Type B pancreatic cell (in vitro differentiated cells): ENCODE data around the gene BCL11B. TPM values are rescaled to one million over a fixed set of nuclear protein-coding genes. Genes with fewer than 3 reads are reported as not detected.

ENCODE experiments used
- DNase-seq: peaks from one replicate; pipeline ENCODE4 v3.0.0; 2021; ENCODE audit warnings: mixed read lengths; ENCODE audit not compliant: unreplicated experiment; ENCODE audit errors: extremely low spot score
- H3K27ac Mint-ChIP-seq: 2 replicates; pipeline ENCODE4 v1.8.0; 2021; ENCODE audit warnings: mild to moderate bottlenecking, mixed read lengths
- H3K27me3 Mint-ChIP-seq: 2 replicates; pipeline ENCODE4 v1.8.0; 2021; ENCODE audit warnings: mixed read lengths
- H3K36me3 Mint-ChIP-seq: 2 replicates; pipeline ENCODE4 v1.8.0; 2021; ENCODE audit warnings: mixed read lengths
- H3K4me1 Mint-ChIP-seq: one replicate; pipeline ENCODE4 v1.8.0; 2021; ENCODE audit warnings: mixed read lengths; ENCODE audit not compliant: unreplicated experiment
- H3K4me3 Mint-ChIP-seq: 2 replicates; pipeline ENCODE4 v1.8.0; 2021; ENCODE audit warnings: mild to moderate bottlenecking, mixed read lengths
- H3K9me3 Mint-ChIP-seq: 2 replicates; pipeline ENCODE4 v1.8.0; 2021; ENCODE audit warnings: mixed read lengths
- total RNA-seq: library from RNA; stranded (reverse); gene quantifications from 2 replicates; pipeline ENCODE4 v1.2.1, GENCODE V29; 2021; ENCODE audit warnings: low replicate concordance
- TF ChIP-seq, protein P1 (sequence below): fragments of 200-600 bp; sonication (generic); conservative IDR thresholded peaks from 2 replicates; pipeline ENCODE4 v1.5.0; 2021; ENCODE audit warnings: antibody characterized with exemption, mild to moderate bottlenecking

Gene BCL11B
- total RNA-seq, 1 donor from 2014 or later: 11.4 TPM

DNA sequence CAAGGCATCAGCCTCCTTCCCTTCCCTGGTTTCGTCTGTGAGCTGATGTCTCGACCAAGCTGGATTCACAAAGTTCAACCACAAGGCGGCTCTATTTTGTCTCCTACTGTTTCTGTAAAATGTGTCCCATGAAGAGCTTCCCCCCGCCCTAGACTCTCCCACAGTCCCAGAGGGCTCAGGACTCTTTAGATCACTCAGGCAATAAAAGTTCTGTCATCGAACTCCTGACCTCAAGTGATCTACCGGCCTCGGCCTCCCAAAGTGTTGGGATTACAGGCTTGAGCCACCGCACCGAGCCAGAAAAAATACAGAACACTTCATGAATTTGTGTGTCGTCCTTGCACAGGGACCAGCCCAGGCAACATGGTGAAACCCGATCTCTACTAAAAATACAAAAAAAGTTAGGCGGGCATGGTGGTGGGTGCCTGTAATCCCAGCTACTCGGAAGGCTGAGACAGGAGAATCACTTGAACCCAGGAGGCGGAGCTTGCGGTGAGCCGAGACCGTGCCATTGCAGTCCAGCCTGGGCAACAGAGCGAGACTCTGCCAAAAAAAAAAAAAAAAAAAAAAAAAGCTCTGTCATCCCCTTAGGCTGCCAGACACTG is 149.4 kb downstream of the BCL11B start:
- Mint-ChIP-seq H3K36me3 (no peaks in the 10 kb centered on the region), H3K4me3 (no peak overlapping the region), H3K27me3 (peaks cover 13% of the 10 kb centered on the region), H3K27ac (no peak overlapping the region), H3K4me1 (peaks cover 8% of the 10 kb centered on the region), H3K9me3 (peaks cover 6% of the 10 kb centered on the region)
- no peak for DNase-seq
- TF ChIP-seq, protein P1, sequence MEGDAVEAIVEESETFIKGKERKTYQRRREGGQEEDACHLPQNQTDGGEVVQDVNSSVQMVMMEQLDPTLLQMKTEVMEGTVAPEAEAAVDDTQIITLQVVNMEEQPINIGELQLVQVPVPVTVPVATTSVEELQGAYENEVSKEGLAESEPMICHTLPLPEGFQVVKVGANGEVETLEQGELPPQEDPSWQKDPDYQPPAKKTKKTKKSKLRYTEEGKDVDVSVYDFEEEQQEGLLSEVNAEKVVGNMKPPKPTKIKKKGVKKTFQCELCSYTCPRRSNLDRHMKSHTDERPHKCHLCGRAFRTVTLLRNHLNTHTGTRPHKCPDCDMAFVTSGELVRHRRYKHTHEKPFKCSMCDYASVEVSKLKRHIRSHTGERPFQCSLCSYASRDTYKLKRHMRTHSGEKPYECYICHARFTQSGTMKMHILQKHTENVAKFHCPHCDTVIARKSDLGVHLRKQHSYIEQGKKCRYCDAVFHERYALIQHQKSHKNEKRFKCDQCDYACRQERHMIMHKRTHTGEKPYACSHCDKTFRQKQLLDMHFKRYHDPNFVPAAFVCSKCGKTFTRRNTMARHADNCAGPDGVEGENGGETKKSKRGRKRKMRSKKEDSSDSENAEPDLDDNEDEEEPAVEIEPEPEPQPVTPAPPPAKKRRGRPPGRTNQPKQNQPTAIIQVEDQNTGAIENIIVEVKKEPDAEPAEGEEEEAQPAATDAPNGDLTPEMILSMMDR: no peak

DNA sequence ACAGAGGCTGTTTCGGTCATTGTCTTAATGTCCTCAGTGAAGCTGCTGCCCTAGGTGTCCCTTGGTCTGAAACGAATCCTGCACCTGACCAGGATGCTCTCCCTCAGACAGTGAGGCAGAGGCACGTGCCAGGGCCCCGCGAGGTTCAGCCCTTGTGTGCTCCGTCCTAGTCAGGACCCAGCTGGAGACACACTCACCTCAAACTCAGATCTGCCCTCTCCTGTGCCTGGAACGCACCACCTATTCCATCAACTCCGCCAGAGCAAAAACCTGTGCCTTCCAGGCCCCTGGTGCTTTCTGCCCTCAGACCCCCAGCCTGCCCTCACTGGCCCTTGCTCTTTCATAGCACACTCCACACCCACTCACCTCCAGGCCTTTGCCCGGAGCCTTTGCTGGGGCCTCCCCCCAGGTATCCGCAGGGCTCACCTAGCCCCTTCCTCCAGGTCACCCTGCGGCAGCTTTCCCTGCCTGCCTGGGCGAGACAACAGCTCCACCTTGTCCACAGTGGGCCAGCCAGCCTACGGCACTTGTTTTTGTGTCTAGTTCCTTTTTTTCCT is 150.6 kb downstream of the BCL11B start:
- peaks cover 6% of the 10 kb centered on the region for H3K9me3 Mint-ChIP-seq
- H3K36me3 Mint-ChIP-seq: no peaks in the 10 kb centered on the region
- peaks cover 21% of the 10 kb centered on the region for H3K27me3 Mint-ChIP-seq
- no peak overlapping the region for H3K4me3 Mint-ChIP-seq
- DNase-seq: no peak
- peaks cover 4% of the 10 kb centered on the region for H3K4me1 Mint-ChIP-seq
- TF ChIP-seq, protein P1: no peak
- H3K27ac Mint-ChIP-seq: no peak overlapping the region

DNA sequence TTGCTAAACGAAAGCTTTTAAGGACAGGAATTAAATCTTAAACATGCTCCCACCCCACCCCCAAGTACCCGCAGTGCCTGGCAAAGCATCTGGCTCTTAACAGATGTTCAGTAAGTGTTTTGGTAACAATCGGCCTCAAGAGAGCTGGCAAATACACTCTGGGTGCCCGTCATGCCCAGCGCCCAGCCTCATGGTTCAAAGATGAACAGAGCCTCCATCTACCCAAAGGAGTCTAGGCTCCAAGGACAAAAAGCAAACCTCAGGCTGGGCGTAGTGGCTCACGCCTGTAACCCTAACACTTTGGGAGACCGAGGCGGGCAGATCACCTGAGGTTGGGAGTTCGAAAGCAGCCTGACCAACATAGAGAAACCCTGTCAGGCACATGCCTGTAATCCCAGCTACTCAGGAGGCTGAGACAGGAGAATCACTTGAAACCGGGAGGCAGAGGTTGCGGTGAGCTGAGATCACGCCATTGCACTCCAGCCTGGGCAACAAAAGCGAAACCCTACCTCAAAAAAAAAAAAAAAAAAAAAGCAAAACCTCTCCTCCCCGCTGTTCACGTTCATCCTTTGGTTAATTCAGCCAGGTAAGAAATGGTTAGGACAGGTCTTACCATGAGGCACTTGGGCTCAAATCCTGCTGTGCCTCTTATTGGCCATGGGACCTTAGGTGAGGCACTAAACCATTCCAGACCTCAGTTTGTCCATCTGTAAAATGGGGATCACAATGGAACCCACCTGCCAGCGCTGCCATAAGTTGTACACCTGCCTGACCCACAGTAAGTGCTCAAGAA is 151.3 kb downstream of the BCL11B start:
- H3K27ac Mint-ChIP-seq: no peak overlapping the region
- no peak overlapping the region for H3K4me3 Mint-ChIP-seq
- TF ChIP-seq, protein P1: no peak
- H3K9me3 Mint-ChIP-seq: peaks cover 6% of the 10 kb centered on the region
- H3K4me1 Mint-ChIP-seq: peaks cover 4% of the 10 kb centered on the region
- peaks cover 22% of the 10 kb centered on the region for H3K27me3 Mint-ChIP-seq
- H3K36me3 Mint-ChIP-seq: no peaks in the 10 kb centered on the region
- no peak for DNase-seq

DNA sequence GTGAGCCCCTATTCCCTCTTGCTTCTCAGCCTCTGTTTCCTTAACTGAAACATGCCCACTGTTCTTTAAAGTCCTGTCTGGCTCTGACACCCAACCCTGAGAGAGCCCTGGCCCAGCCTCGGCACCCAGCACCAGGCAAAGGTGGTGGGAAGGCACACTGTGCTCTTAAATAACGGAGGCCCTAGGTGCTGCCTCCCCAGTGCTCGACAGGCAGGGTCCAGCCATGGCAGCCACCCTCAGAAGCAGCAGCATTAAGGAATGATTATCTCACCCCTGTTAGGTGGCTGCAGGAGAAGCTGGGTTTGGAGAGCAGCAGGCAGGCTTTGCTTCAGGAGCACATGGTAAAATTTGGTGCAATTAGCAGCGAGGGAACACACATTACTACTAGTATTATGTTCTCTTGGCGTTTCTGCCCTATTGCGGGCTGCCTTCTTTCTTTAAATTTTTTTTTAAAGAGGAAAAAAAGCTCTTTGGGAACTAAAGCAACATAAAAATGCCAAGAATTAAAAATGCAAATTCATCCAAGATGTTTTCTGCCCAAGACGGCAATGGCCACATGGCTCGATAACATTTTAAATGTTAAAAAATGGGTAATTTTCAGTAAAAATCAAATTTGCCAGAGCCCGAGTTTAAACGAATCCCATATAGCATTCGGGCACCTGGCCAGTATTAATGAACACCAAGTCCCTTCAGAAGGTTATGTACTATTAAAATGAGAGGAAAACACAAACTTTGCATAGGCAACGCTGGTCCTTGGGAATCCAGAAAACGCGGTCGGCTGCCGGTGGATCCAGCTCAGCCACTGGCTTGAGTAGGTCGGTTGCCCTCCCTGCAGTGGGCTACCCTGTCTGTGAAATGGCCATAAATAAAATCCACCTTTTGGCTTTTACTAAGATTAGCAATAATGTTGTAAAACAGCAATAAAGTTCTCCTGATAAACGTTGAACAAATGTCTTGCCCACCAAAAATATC is 152.2 kb downstream of the BCL11B start:
- Mint-ChIP-seq H3K36me3 (no peaks in the 10 kb centered on the region), H3K27ac (no peak overlapping the region), H3K4me3 (no peak overlapping the region), H3K27me3 (peaks cover 18% of the 10 kb centered on the region), H3K9me3 (no peaks in the 10 kb centered on the region), H3K4me1 (no peaks in the 10 kb centered on the region)
- no peak for DNase-seq
- TF ChIP-seq, protein P1: no peak

Other genes starting within 250 kb of the BCL11B start
- gene SETD3, start 208.7 kb upstream of the BCL11B start, total RNA-seq: 50.2 and 52.7 TPM in 2 replicates
- 66.2 and 84.0 TPM in 2 replicates for gene CCNK, start 209.2 kb upstream of the BCL11B start, total RNA-seq